Muscle layer of colon (tissue), 2 donors: Measurements from ENCODE around the gene LY9.

Experiments
- H3K27ac ChIP-seq: one replicate; pipeline ENCODE4 v1.7.0; 2013; ENCODE audit warnings: low read depth, mild to moderate bottlenecking, low read length, moderate library complexity
- H3K27me3 ChIP-seq, 2 donors: one replicate each; pipeline ENCODE4 v1.7.0; 2013; ENCODE audit warnings: low read length in 2 of 2, mild to moderate bottlenecking in 2 of 2; ENCODE audit not compliant: insufficient read depth in 2 of 2, control insufficient read depth in 1 of 2
- H3K36me3 ChIP-seq: one replicate; pipeline ENCODE4 v1.7.0; 2013; ENCODE audit warnings: mild to moderate bottlenecking, low read length; ENCODE audit not compliant: insufficient read depth
- H3K4me1 ChIP-seq: one replicate; pipeline ENCODE4 v1.7.0; 2013; ENCODE audit warnings: mild to moderate bottlenecking, low read length; ENCODE audit not compliant: insufficient read depth
- H3K4me3 ChIP-seq, 2 donors: one replicate each; pipeline ENCODE4 v1.7.0; 2013; ENCODE audit warnings: low read length in 2 of 2, low read depth in 1 of 2, mild to moderate bottlenecking in 1 of 2, moderate library complexity in 1 of 2
- H3K9ac ChIP-seq: one replicate; pipeline ENCODE4 v1.7.0; 2013; ENCODE audit warnings: low read length
- H3K9me3 ChIP-seq: one replicate; pipeline ENCODE4 v1.7.0; 2013; ENCODE audit warnings: mild to moderate bottlenecking, low read length
- donor health status: abdominal sarcoma.
- donor health status: Adenocarcinoma of cecum.

The LY9 gene

DNA sequence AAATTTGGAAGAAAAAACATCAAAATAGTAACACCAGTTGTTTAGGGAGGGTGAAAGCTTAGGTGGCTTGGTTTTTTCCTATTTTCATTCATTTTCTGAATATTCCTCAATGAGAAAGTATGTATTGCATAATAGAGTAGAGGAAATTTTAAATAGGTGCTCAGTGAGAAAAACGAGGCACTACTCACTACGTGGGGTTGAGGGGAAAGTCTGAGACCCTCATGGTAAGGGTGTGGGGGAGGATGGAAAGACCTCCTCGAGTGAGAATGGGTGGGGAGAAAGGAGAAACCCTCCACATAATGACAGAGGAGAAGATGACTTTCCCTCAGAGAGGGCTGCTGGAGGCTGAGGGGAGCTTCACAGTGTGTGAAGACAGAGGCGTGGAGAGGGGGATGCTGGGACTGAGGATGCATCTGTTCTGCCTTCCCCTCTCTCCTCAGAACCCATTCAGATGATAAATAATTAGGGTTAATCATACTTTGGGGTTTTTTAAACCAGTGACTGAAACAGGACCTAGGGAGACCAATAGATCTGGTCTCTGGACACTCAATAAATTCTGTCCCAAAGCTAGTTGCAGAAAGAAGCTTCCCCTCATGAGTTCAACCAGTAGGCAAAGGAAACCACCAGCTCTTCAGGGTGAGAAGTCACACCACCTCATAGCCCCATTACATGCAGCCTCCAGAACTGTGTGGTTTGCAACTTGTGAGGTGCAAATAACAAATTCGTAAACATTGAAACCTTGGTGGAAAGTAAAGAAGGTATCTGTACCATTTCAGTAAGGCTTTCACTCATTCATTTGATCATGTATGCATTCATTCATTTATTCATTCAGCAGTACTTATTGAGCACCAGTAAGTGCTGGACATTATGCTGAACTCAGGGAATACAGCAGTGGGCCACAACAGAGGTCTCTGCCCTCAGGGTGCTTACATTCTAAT lies 39.8 kb upstream of the LY9 start:
- no peaks in the 10 kb centered on the region for H3K4me1 ChIP-seq
- no peaks in the 10 kb centered on the region for H3K9me3 ChIP-seq
- H3K4me3 ChIP-seq: no peak overlapping the region
- H3K36me3 ChIP-seq: no peaks in the 10 kb centered on the region
- H3K27me3 ChIP-seq: no peaks in the 10 kb centered on the region
- no peak overlapping the region for H3K27ac ChIP-seq
- no peak overlapping the region for H3K9ac ChIP-seq

DNA sequence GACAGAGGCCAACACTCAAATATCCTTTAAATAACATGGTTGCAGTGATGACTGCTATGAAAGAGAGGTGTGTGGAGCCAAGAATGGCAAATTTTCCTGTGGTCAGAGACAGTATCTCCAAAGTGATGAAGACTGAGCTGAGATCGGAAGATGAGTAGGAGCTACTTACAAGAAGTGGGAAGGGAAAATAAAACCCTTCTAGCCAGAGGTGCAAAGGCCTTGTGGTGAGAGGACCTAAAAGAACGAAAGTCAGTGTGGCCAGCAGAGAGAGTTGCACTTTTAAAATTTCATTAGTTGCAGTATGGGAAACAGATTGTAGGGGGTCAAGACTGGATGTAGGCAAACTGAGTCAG lies 39.1 kb upstream of the LY9 start:
- Histone ChIP-seq H3K27ac (no peak overlapping the region), H3K36me3 (no peaks in the 10 kb centered on the region), H3K27me3 (no peaks in the 10 kb centered on the region), H3K4me3 (no peak overlapping the region), H3K4me1 (no peaks in the 10 kb centered on the region), H3K9me3 (no peaks in the 10 kb centered on the region), H3K9ac (no peak overlapping the region)

DNA sequence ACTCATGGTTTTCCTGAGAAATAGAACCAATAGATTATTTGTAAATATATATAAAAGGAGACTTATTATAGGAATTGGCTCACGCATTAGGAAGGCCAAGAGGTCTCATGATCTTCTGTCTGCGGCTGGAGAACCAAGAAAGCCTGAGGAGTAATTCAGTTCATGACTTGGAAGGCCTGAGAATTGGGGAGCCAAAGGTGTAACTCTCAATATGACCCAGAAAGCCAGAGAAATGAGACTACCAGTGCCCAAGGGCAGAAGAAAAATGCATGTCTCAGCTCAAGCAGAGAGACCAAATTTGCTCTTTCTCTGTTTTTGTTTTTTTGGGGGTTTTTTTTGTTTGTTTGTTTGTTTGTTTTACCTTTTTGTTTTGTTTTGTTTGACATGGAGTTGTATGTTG lies 37.5 kb upstream of the LY9 start:
- Histone ChIP-seq H3K9me3 (no peaks in the 10 kb centered on the region), H3K9ac (no peak overlapping the region), H3K27ac (no peak overlapping the region), H3K36me3 (no peaks in the 10 kb centered on the region), H3K4me3 (no peak overlapping the region), H3K4me1 (no peaks in the 10 kb centered on the region), H3K27me3 (no peaks in the 10 kb centered on the region)

DNA sequence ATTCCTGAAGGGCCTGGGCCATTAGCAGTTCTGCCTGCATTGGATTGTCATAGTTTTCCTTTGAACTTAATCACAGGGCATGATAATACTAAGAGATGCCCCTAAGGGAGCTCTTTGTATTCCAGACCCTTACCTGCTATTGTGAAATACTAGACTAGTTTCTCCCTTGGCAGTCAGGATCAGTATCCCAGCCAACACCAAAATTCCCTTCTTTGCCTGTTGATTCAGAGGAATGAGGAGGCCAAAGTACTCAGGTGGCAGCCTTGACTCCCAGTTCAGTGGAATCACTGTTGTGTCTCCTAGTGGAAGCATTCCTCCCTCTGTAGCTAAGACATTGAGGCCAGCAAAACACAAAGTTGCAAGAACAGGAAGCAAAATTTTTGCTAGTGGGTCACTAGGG lies 36.2 kb upstream of the LY9 start:
- Histone ChIP-seq H3K4me1 (no peaks in the 10 kb centered on the region), H3K27ac (no peak overlapping the region), H3K36me3 (no peaks in the 10 kb centered on the region), H3K9me3 (no peaks in the 10 kb centered on the region), H3K4me3 (no peak overlapping the region), H3K27me3 (no peaks in the 10 kb centered on the region), H3K9ac (no peak overlapping the region)

DNA sequence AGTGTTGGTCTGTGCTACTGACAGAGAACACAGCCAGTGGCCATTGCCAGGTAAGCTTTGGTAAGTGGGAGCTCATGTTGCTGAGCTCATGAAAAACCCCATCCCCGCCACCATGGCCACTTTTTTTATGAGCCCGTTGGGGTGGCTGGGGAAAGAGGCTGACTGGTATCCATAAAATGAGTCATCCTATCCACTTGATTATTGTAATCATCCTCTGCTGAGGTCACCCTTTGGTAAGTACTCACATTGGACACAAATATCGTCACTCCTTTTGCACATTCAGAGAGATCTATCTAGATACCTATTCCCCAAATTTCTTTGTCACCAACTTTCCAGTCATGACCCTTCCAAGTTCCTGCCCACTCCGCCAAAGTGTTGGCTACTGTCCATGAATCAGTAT lies 34.9 kb upstream of the LY9 start:
- H3K4me1 ChIP-seq: no peaks in the 10 kb centered on the region
- no peak overlapping the region for H3K9ac ChIP-seq
- H3K27me3 ChIP-seq: no peaks in the 10 kb centered on the region
- H3K4me3 ChIP-seq: no peak overlapping the region
- no peaks in the 10 kb centered on the region for H3K36me3 ChIP-seq
- no peaks in the 10 kb centered on the region for H3K9me3 ChIP-seq
- no peak overlapping the region for H3K27ac ChIP-seq

DNA sequence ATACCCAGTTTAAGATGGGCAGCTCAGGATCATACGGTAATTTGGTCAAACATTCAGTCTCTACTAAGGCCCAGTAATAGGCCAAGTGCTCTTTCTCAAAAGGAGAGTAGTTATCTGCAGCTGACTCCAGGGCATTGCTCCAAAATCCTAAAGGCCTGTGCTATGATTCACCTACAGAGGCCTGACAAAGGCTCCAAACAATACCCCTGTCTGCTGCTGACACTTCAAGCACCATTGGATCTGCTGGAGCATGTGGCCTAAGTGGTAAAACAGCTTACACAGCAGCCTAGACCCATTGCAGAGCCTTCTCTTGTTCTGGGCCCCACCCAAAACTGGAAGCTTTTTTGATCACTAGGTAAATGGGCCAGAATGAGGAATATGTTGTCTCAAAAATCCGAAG lies 34.1 kb upstream of the LY9 start:
- Histone ChIP-seq H3K4me3 (no peak overlapping the region), H3K9ac (no peak overlapping the region), H3K27ac (no peak overlapping the region), H3K4me1 (no peaks in the 10 kb centered on the region), H3K27me3 (no peaks in the 10 kb centered on the region), H3K9me3 (no peaks in the 10 kb centered on the region), H3K36me3 (no peaks in the 10 kb centered on the region)

DNA sequence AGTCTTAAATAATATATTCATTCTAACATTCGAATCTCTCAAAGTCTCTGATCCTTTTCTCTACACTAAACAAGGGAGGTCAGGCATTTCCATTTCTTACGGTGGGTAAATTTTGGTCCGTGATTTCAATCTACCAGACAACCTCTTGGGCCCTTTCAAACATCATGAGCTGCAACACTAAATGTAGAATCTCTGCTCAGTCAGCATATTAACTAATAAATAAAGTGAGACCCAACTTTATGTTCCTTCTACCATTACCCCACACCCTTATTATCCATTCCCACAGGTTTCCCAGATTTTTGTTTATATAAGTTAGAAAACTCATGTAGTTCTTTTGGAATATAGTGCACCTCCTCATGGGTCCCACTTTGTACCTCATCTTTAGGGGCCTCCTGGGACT lies 32.0 kb upstream of the LY9 start:
- no peak overlapping the region for H3K4me3 ChIP-seq
- no peak overlapping the region for H3K9ac ChIP-seq
- no peaks in the 10 kb centered on the region for H3K27me3 ChIP-seq
- no peaks in the 10 kb centered on the region for H3K36me3 ChIP-seq
- no peaks in the 10 kb centered on the region for H3K9me3 ChIP-seq
- H3K4me1 ChIP-seq: no peaks in the 10 kb centered on the region
- H3K27ac ChIP-seq: no peak overlapping the region

DNA sequence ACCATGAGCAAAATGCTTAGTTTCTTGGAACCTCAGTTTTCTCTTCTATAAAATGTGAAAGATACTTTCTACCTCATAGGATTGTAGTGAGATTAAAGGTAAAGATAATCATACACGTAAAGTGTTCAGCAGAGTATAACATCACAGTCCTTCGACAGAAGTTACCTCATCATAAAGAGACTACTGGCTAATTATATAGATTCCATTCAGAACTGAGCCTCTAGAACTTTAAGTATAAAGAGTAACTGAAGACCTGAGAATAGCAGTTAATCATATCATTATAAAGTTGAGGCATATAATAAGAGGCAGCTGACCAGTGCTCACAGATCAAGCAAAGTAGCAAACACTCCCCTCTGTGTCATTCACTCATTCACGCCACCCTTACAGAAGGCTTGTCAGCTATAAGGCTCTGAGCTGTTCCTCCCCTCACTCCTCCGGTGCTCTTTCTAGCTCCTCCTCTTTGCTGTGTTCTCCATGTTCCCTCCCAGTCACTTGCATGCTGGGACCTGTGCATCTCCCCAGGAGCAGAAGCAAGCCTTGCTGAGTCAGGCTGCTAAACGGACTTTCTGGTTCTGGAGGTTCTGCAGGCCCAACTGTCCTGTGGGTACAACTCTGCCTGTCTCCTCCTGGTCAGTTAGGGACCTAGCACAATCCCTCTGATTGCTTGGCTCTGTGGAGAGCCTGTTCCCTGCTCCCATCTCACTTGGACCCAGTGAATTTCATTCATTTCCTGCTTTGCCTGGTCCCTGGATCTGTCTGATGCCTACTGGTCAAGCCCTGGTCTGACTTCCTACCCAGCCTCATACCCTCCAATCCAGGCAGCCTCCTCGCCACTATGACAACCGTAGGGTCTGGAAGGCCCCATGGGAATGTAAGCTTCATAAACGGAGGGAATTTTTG lies 28.3 kb upstream of the LY9 start:
- H3K27ac ChIP-seq: no peak overlapping the region
- no peaks in the 10 kb centered on the region for H3K4me1 ChIP-seq
- no peaks in the 10 kb centered on the region for H3K9me3 ChIP-seq
- no peaks in the 10 kb centered on the region for H3K36me3 ChIP-seq
- no peaks in the 10 kb centered on the region for H3K27me3 ChIP-seq
- no peak overlapping the region for H3K4me3 ChIP-seq
- H3K9ac ChIP-seq: no peak overlapping the region

DNA sequence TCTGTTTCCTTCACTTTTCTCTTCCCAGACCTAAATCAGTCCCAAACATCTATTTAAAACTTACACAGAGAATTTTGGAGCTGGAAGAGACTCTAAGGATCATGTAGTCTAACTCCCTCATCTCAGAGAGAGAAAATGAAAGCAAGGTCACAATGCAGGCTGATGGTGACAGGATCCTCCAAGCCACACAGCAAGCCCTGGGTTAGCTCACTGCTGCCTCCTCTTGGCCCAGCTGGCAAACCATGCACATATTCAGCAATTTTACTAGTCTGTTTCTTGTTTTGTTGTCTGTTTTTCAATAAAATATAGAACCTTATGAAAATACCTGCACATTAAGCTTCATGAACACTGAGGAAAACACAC lies 27.7 kb upstream of the LY9 start:
- no peaks in the 10 kb centered on the region for H3K9me3 ChIP-seq
- no peak overlapping the region for H3K9ac ChIP-seq
- H3K4me1 ChIP-seq: no peaks in the 10 kb centered on the region
- no peaks in the 10 kb centered on the region for H3K36me3 ChIP-seq
- H3K4me3 ChIP-seq: no peak overlapping the region
- no peak overlapping the region for H3K27ac ChIP-seq
- H3K27me3 ChIP-seq: no peaks in the 10 kb centered on the region

DNA sequence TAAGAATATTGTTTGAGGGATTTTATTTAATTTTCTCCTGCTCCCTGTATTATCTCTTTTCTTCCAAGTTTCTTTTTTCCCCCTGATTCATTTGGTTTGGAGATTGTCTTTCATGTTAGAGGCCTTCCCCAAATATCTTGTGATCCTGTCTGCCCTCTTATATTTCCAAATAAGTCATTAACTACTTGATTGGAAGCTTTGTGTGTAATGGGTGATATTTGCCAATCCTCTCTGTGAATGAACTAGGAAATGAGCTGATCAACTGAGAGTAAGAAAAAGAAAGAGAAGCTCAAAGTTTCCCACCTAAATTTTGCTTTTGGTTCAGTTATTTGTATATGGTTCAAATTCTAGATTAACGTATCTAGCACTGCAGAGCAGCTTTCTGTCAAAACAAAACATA lies 23.6 kb upstream of the LY9 start:
- Histone ChIP-seq H3K27me3 (no peaks in the 10 kb centered on the region), H3K4me3 (no peak overlapping the region), H3K36me3 (no peaks in the 10 kb centered on the region), H3K9me3 (no peaks in the 10 kb centered on the region), H3K4me1 (no peaks in the 10 kb centered on the region), H3K9ac (no peak overlapping the region), H3K27ac (no peak overlapping the region)

DNA sequence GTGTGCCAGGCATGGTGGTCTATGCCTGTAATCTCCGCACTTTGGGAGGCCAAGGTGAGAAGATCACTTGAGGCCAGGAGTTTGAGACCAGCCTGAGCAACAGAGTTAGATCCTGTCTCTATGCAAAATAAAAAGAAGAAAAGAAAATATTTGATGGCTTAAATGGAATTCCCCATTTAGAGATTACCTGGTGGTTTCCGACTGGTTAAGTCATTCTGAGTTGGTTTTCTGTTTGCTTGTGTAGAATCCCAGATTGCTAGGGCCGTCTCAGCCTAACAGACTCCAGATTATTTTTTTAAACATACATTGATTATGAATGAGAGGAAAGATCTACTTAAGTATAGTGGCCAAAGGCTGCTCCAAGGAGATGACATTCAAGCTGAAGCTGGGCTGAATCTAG lies 22.9 kb upstream of the LY9 start:
- Histone ChIP-seq H3K27me3 (no peaks in the 10 kb centered on the region), H3K9me3 (no peaks in the 10 kb centered on the region), H3K4me3 (no peak overlapping the region), H3K27ac (no peak overlapping the region), H3K36me3 (no peaks in the 10 kb centered on the region), H3K4me1 (no peaks in the 10 kb centered on the region), H3K9ac (no peak overlapping the region)
